Measurements from ENCODE around the gene SCARF2. TPM values are rescaled to one million over a fixed set of nuclear protein-coding genes. Genes with fewer than 3 reads are reported as not detected.

SCARF2 gene
- total RNA-seq, 4 donors from 2014 or later = 3.4 to 15.9 (median 8.7) TPM

DNA sequence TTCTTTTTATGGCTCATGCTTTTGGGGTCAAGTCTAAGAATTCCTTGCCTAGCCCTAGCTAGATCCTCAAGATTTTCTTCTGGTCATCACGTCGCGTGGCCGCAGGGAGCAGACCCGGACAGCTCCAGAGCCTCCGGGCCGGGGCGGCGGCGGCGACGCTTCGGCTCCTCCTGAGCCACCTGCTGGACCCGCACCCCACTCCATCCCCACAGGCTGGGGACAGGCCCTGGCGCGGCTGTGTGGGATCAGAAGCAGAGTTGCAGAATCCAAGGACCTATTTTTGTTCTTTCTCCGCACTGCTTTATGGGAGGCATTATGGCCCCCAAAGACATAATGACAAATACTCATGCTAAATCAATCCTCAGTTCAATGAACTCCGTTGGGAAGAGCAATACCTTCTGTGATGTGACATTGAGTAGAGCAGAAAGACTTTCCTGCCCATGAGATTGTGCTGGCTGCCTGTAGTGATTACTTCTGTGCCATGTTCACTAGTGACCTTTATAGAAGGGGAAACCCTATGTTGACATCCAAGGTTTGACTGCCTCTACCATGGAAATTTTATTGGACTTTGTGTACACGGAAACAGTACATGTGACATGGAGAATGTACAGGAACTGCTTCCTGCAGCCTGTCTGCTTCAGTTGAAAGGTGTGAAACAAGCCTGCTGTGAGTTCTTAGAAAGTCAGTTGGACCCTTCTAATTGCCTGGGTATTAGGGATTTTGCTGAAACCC is 12.4 kb upstream of the SCARF2 start:
- Histone ChIP-seq H3K27ac (no peak overlapping the region), H3K27me3 (no peaks in the 10 kb centered on the region), H3K9me3 (no peaks in the 10 kb centered on the region), H3K4me3 (no peak overlapping the region), H3K4me1 (no peaks in the 10 kb centered on the region), H3K36me3 (peaks cover 0 to 3% (median 0%) of the 10 kb centered on the region in 4 donors)
- intact Hi-C loops (cut with DNase I; ENCODE audit: low total_unique reads) (no loop called here), in situ Hi-C loops (cut with MboI; ENCODE audit: low pct_ligation_motif_present in 1 of 4, low pct_unique_long_range_greater_than_20kb in 1 of 4, low sequenced_read_pairs in 3 of 4) (loop anchor here in 1 of 4 donors (5.0 kb wide), 1 partner anchor 38 kb away; no protein-coding TSS in a partner anchor)
- no peak for DNase-seq
- TF ChIP-seq EP300 (IDR thresholded peaks at IDR 0.05; ENCODE audit: low read depth) = no peak
- no peak for TF ChIP-seq POLR2AphosphoS5 (IDR thresholded peaks at IDR 0.05)
- no peak for TF ChIP-seq POLR2A (IDR thresholded peaks at IDR 0.05)
- TF ChIP-seq, protein P1, sequence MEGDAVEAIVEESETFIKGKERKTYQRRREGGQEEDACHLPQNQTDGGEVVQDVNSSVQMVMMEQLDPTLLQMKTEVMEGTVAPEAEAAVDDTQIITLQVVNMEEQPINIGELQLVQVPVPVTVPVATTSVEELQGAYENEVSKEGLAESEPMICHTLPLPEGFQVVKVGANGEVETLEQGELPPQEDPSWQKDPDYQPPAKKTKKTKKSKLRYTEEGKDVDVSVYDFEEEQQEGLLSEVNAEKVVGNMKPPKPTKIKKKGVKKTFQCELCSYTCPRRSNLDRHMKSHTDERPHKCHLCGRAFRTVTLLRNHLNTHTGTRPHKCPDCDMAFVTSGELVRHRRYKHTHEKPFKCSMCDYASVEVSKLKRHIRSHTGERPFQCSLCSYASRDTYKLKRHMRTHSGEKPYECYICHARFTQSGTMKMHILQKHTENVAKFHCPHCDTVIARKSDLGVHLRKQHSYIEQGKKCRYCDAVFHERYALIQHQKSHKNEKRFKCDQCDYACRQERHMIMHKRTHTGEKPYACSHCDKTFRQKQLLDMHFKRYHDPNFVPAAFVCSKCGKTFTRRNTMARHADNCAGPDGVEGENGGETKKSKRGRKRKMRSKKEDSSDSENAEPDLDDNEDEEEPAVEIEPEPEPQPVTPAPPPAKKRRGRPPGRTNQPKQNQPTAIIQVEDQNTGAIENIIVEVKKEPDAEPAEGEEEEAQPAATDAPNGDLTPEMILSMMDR (IDR thresholded peaks at IDR 0.05) = no peak
- 93% methylated on average over 3 to 19 of the region's 19 CpGs for WGBS, 2 donors (ENCODE audit: low coverage in 1 of 2)

DNA sequence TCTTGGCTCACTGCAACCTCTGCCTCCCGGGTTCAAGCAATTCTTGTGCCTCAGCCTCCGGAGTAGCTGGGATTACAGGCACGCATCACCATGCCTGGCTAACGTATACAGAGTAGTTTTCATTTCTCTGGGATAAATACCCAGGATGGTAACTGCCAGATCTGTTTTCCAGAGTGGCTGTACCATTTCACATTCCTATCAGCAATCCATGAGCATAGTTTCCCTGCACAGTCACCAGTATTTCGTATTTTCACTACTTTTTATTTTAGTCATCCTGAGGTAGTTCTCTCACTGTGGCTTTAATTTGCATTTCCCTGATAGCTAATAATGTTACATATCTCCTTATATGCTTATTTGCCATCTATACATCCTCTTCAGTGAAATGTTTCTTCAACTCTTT is 11.0 kb upstream of the SCARF2 start:
- intact Hi-C loops (cut with DNase I; ENCODE audit: low total_unique reads) (no loop called here), in situ Hi-C loops (cut with MboI; ENCODE audit: low pct_ligation_motif_present in 1 of 4, low pct_unique_long_range_greater_than_20kb in 1 of 4, low sequenced_read_pairs in 3 of 4) (no loop called here)

DNA sequence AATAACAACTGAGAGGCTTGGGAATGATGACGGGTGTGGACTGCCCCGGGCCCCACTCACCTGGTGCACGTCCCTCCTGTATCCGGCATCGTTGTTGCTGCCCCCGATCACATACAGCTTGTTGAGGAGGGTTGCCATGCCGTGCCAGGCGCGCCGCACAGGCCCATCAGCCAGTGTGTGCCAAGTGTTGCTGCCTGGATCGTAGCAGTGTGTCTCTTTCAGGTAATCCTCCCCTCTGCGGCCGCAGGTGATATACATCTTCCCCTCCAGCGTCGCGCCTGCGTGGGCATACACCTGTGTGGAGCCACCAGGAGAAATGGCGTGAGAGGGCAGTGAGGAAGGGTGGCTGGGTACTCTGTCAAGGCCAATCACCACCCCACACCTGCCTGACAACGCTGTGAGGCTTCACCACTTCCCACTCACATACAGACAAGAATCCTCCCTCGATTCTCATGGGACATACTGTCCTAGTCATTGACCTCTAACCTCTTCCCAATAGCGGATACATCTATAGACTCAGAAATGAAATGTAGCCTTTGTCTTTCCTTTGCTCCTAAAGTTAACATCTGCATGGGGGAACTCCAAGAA is 8.9 kb upstream of the SCARF2 start:
- Histone ChIP-seq H3K27me3 (no peaks in the 10 kb centered on the region), H3K27ac (no peak overlapping the region), H3K4me3 (no peak overlapping the region), H3K36me3 (peaks cover 0 to 4% (median 0%) of the 10 kb centered on the region in 4 donors), H3K9me3 (no peaks in the 10 kb centered on the region), H3K4me1 (no peaks in the 10 kb centered on the region)
- TF ChIP-seq POLR2AphosphoS5 (IDR thresholded peaks at IDR 0.05) = no peak
- no peak for TF ChIP-seq POLR2A (IDR thresholded peaks at IDR 0.05)
- TF ChIP-seq, protein P1 (IDR thresholded peaks at IDR 0.05) = no peak
- no peak for TF ChIP-seq EP300 (IDR thresholded peaks at IDR 0.05; ENCODE audit: low read depth)
- WGBS, 2 donors (ENCODE audit: low coverage in 1 of 2) = 93 to 97% methylated on average over 6 to 21 of the region's 21 CpGs
- no peak for DNase-seq
- in situ Hi-C loops (cut with MboI; ENCODE audit: low pct_ligation_motif_present in 1 of 4, low pct_unique_long_range_greater_than_20kb in 1 of 4, low sequenced_read_pairs in 3 of 4) (no loop called here), intact Hi-C loops (cut with DNase I; ENCODE audit: low total_unique reads) (no loop called here)

More for the DNA sequence above, 11.0 kb upstream of the SCARF2 start:
- no peak overlapping the region for H3K4me3 ChIP-seq
- no peaks in the 10 kb centered on the region for H3K36me3 ChIP-seq
- H3K9me3 ChIP-seq = no peaks in the 10 kb centered on the region
- DNase-seq = no peak
- no peaks in the 10 kb centered on the region for H3K27me3 ChIP-seq
- TF ChIP-seq POLR2A (IDR thresholded peaks at IDR 0.05) = no peak
- no peak for TF ChIP-seq POLR2AphosphoS5 (IDR thresholded peaks at IDR 0.05)
- TF ChIP-seq EP300 (IDR thresholded peaks at IDR 0.05; ENCODE audit: low read depth) = no peak
- TF ChIP-seq, protein P1 (IDR thresholded peaks at IDR 0.05) = no peak
- H3K4me1 ChIP-seq = no peaks in the 10 kb centered on the region
- WGBS, 2 donors (ENCODE audit: low coverage in 1 of 2) = 87 to 88% methylated on average over 5 of the region's 5 CpGs
- no peak overlapping the region for H3K27ac ChIP-seq

DNA sequence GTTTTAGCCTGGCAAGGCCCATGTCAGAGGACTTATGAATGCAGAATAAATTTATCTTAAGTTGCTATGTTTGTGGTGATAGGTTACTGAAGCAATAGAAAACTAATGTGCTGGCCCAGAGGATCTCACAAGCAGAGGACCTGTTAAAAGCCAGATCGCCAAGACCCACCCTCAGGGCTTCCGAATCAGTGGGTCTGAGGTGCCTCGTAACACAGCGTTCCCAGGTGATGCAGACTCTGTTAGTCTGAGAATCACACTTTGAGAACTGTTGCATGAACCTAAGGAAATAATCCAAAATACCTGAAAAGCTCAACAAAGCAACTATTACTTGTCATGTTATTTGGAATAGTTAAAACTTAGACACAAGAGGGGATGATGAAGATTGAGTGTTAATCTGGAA is 6.7 kb upstream of the SCARF2 start:
- no peaks in the 10 kb centered on the region for H3K4me1 ChIP-seq
- H3K27ac ChIP-seq = no peak overlapping the region
- in situ Hi-C loops (cut with MboI; ENCODE audit: low pct_ligation_motif_present in 1 of 4, low pct_unique_long_range_greater_than_20kb in 1 of 4, low sequenced_read_pairs in 3 of 4) (no loop called here), intact Hi-C loops (cut with DNase I; ENCODE audit: low total_unique reads) (no loop called here)
- TF ChIP-seq EP300 (IDR thresholded peaks at IDR 0.05; ENCODE audit: low read depth) (no peak), POLR2AphosphoS5 (IDR thresholded peaks at IDR 0.05) (no peak), POLR2A (IDR thresholded peaks at IDR 0.05) (no peak)
- TF ChIP-seq, protein P1 (IDR thresholded peaks at IDR 0.05) = no peak
- 94 to 95% methylated on average over 4 of the region's 4 CpGs for WGBS, 2 donors (ENCODE audit: low coverage in 1 of 2)
- no peaks in the 10 kb centered on the region for H3K9me3 ChIP-seq
- peaks cover 0 to 4% (median 0%) of the 10 kb centered on the region in 4 donors for H3K36me3 ChIP-seq
- no peak overlapping the region for H3K4me3 ChIP-seq
- no peak for DNase-seq
- H3K27me3 ChIP-seq = no peaks in the 10 kb centered on the region
